NCI-H345 (cell line): Measurements from ENCODE around the gene UNC80.

Experiments
- DNase-seq: peaks from one replicate; lab custom pipeline; 2025; lab: John Stamatoyannopoulos, UW

The UNC80 gene

GRCh38 chr2:209970271-209970670 lies 198.6 kb downstream of the UNC80 start:
- DNase-seq, result no peak

GRCh38 chr2:209970711-209971110 lies 199.1 kb downstream of the UNC80 start:
- no peak for DNase-seq

DNA sequence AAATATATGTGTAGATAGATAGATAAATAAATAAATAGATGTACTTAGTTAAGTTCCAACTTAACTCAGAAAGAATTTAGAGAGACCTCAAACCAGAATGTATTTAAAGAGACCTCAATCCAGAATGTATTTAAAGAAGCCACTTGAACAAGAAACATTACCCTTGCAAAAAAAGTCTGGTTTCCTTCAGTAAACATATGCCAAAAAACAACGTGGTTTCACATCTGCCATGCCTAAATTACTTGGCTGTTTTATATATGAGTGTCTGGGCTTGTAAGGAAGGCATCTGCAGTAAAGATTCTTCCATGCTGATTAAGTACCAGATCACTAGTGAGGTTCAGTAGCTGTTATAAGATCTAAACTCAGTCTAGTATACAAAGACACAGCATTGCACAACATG lies 201.7 kb downstream of the UNC80 start:
- DNase-seq, result no peak

- DNase-seq, result no peak
Measured at GRCh38 chr2:209974576-209974975, 202.9 kb downstream of the UNC80 start.

DNA sequence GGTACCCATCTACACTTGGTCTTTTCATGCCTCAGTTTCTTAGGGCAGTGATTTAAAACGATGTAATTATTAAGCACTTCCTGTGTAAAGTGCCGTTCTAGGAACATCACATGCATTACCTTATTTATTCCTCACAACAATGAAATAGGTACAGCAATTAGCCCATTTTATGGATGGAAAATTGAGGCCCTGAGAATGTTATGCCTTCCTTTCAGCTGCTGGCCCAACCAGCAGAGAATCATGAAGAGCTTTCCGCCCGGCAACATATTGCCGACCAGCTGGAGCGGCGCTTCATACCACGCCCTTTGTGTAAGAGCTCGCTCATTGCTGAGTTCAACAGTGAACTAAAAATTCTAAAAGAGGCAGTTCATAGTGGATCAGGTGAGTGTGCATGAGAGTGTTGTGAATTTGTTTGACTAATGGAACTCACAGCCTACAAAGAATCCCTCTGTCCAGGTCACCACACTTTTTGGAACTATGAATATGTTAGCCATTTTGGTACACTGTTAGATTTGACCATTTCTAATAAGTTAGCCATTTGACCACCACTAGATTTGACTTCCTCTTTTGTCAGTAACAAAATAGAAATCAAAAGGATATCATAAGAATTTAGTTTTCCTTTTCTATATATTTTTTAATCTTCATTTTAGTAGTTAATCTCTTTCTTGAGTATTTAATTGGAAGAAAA lies 205.2 kb downstream of the UNC80 start:
- DNase-seq, result no peak

DNA sequence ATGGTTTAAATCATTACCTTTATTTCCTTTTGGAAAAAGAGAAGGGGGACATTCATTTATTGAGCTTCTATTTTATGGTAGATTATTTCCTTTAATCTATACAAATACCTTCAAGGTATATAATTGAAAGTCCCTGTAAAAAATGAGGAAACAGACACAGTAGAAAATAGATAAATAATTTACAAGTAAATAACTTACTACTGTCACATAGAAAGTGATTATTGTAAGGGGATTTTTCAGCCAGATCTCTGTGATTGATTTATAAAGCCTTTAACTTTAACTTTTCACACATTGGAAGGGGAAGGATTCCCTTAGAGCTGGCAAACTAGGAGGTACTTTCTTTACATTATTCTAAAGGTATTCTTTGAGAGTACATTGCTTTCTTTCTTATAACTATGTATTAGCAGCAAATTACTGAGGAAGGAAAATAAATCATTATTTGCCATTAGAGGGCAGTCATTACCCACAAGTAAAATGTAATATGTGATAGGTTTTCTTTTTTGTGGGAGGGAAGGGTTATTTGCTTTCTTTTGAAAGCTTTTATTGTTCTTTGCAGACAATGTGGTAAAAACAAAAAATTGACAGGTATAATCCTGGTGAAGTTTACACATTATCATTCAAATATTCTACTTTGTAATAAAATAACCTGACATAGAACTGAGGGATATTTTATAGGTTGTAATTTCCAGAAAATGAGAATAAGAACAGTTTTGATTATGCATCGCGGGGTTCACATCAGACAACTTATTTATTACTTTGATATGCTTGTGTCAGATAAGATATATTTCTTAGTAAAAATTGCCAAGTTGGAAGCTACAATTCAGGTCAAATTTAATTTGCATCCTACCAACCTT lies 206.0 kb downstream of the UNC80 start:
- peak; percentile 36 for DNase-seq

GRCh38 chr2:209984291-209984690 lies 212.7 kb downstream of the UNC80 start:
- no peak for DNase-seq

GRCh38 chr2:209985874-209986273 lies 214.2 kb downstream of the UNC80 start:
- DNase-seq, result no peak

DNA sequence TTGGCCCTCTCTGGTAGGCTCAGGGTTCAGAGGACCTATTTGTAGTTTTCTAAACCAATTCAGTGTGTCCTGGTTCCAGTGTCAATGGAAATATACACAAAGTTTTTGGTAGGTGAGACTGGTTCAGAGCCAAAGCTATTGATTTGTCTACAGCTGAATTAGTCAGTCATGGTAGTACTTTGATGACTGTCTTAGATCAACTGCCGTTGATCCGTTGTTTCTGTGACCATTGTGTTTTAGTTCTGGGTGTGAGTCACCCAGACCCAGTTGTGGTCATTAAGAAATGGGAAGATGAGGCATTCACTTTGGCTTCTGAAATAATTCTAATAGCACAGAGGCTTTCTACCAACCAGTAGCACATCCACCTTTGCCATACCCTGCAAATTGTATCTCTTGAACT lies 214.8 kb downstream of the UNC80 start:
- DNase-seq, result no peak

DNA sequence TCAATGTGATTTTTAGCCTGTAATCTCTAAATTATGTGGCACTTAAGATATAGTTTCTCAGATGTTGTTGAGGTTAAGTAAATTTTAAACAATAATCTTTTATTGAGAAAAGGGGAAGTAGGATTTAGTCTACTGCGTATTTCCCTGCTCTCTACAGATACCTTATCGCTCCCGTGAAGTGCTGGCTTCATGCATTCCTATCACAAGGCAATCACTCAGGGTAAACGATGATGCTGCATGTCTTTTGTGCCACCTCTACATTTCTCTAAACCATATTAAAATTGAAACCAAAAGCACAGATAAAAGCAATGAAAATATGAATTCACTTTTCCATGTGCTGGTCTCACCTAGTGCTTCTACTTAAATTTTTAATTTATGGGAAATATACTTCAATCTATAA lies 216.4 kb downstream of the UNC80 start:
- DNase-seq, result no peak

DNA sequence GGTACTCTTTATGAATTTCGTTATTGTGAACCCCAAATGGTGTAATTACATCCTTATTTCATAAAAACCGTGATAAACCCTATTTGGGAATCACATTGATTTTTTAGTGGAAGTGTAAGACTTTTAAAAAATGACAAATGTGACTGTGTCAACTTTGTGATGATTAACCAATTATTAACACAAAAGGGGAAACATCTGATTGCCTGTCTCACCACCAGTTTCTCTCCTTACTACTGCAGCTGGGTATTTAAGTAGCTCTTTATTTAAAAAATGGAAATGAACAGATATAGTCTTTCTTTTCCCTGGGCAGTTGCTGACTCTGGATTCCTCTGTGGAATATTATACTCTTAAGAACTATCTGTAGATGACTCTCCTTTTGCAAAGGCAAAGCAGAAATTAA lies 219.2 kb downstream of the UNC80 start:
- no peak for DNase-seq

DNA sequence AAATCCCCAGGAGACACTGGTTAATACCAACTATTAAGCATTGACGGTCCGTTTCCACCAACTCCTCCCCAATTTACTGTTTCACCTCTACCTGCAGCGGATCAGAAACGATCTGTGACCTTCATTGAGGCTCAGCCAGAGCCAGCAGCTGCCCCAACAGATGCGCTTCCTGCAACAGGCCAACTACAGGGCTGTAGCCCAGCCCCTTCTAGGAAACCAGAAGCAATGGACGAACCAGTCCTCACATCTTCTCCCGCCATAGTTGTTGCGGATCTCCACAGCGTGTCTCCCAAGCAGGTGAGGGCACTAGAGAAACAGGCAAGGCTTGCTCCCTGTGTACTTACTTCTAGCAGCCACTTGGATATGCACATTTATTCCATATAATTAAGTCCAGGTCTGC lies 222.3 kb downstream of the UNC80 start:
- no peak for DNase-seq

GRCh38 chr2:209998596-209998995 lies 227.0 kb downstream of the UNC80 start:
- no peak for DNase-seq

GRCh38 chr2:210000464-210001324 lies 229.1 kb downstream of the UNC80 start:
- DNase-seq, result no peak

- peak; percentile 98 for DNase-seq
Measured at GRCh38 chr2:210002158-210003157, 230.8 kb downstream of the UNC80 start, which contains the start of gene RPE. TSS of gene RPE (plus strand) at chr2:210002638. CDS start at chr2:210002662, 24 bp downstream.

- no peak for DNase-seq
Measured at GRCh38 chr2:210003359-210003758, 231.7 kb downstream of the UNC80 start.

DNA sequence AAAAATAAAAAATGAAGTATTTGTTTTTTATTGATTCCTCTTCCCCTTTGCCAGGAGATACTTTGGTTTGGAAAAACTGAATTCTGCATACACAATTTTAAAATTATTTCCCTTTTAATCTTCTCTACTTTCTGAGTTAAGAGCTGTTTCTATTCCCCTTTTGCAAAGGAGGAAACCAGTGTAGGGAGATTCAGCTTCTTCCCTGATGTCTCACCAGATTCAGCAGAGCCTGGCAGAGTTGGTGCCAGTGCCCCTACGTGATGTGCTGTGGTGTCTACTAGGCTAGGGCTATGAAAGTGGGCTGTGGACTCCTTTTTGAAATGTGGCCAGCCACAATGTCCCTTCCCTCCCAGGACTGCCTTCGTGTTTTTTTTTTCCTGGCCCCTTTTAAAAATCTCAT lies 233.2 kb downstream of the UNC80 start:
- no peak for DNase-seq

- peak; percentile 22 for DNase-seq
Measured at GRCh38 chr2:210007895-210008294, 236.3 kb downstream of the UNC80 start.

- DNase-seq, result no peak
Measured at GRCh38 chr2:210009126-210009525, 237.5 kb downstream of the UNC80 start.

- no peak for DNase-seq
Measured at GRCh38 chr2:210009896-210010295, 238.3 kb downstream of the UNC80 start.

DNA sequence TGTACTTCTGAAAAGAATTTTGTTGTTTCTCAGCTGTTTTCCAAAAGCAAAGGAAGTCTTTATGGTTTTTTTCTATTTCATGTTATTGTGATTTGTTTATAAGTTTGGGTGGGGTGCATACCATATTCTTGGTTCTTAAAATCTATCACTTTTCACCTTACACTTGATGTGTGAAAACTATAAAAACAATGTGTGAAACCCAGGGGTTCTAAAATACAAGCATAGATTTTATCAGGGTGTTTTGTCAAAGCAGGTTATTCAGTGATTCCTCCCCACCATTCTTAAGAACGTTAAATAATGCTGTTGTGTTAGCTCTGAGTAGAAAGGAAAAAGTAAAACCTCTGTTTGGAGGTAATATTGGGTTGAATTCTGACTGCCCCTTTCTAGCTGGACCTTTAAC lies 248.5 kb downstream of the UNC80 start:
- DNase-seq, result no peak
